Kidney glomerular epithelial cell (primary cell): ENCODE measurements around the gene ADSL.

ENCODE experiments used
- DNase-seq: peaks from one replicate; lab custom pipeline; 2025; lab: John Stamatoyannopoulos, UW

ADSL gene

DNA sequence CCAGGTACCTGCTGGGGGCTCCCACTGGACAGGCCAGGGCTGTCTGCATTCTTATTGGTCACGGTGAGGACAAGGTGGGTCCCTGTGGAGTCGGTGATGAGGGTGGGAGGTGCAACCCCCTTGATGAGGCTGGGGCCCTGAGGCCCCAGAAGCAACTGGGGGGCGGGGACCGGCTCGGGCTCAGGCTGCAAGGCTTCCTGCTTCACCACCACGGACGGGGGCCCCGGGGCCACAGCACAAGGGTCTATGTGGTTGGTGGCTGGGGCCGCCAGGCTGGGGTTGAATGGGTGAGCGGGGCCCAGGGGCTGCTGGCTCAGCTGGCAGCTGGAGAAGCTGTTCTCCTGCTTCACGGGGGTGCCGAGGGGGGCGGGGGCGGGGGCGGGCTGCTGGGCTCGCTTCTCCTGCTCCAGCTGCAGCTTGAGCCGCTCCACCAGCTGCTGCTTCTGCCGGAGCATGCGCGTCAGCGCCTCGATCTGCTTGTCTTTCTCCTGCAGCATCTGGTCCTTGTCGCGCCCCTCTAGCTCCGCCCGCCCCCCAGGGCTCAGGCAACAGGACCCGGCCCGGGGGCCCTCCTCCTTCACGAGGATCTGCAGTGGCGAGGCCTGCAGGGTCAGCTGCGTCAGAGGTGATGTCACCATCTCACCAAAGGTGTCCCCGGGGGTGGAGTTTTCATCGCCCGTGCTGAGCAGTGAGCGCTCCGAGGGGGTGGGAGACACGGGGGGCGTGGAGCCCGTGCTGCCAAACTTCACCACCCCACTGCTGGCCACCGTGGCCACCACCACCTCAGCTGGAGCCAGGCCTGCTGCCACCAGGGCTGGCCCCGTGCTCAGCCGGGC lies 72.3 kb downstream of the ADSL start:
- no peak for DNase-seq

DNA sequence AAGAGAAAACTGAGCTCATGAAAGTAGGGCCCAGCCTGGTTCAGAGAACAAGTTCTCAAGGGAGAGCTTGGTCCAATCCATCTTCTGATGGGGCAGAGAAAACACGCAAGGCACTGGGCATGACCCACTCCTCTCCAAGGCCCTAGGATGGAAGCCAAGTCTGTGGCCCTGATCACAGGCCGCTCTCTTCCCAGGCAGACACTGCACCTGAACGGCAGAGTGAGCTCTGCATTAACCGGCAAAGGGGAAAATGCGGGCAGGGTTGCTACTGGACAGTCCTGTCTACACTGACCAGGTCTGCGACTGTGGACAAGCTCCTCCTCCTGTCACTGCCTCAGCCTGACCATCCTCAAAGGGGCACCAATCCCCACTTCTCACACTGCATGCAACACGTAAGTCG lies 73.4 kb downstream of the ADSL start:
- DNase-seq = no peak

DNA sequence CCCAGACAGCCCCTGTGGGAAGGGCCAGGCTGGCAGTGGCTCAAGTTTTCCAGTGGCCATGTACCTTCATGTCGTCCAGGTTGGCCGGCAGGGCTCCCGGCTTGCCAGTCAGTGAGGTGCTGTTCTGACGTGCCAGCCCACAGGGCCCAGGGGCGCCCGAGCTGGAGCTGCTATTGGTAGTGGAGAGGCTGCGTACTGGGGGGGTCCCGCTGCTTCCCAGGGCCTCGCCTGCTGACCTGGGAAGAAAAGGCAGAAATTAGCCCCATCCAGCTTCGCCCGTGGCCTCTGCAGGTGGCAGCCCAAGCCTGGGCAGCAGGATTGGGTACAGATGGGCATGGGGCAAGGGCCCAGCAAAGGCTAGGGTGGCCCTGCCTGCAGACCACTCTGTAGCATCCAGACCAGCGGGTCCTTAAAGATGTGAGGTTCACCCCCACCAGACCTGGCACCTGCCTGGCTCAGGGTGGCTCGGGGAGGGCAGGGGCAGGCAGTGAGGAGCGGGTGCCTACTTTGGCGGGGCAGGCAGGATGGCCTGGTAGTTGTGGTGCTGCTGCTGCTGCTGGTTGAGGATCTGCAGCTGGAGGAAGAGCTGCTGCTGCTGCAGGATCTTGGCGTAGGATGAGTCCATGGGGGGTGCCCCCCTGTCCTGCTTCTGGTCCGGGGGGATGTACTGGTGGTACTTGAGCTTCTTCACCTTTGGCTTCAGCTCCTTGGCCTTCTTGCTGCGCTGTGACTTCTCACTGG lies 74.2 kb downstream of the ADSL start:
- DNase-seq = no peak

DNA sequence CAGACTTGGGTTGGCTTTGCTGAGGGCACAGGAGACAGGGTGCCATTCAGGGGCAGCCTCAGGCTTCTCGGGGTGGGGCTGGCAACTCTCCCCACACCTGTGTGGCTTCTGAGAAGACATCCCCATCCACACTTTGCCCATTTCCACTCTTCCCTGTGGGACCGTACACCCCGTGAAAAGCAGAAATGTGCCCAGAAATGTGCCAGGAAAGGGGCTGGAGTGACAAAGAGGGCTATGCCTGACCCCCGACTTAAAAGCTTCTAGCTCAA lies 74.7 kb downstream of the ADSL start:
- no peak for DNase-seq

DNA sequence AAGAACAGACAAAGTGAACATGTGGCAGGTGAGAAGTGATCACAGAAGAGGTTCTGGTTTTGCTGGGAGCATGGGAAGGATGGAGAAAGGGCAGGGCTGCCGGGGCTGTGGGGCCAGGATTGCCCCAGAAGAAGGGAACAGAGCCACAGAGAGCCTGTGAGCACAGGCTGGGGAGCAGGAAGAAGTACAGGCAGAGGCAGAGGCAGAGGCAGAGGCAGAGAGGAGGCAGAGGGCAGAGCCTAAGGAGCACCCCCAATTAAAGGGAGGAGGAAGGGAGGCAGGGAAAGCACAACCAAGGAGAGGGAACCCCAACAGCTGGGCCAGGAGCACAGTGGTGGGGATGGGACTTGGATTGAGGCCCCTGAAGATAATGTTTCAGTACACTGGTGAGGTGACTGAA lies 75.6 kb downstream of the ADSL start:
- DNase-seq = no peak

DNA sequence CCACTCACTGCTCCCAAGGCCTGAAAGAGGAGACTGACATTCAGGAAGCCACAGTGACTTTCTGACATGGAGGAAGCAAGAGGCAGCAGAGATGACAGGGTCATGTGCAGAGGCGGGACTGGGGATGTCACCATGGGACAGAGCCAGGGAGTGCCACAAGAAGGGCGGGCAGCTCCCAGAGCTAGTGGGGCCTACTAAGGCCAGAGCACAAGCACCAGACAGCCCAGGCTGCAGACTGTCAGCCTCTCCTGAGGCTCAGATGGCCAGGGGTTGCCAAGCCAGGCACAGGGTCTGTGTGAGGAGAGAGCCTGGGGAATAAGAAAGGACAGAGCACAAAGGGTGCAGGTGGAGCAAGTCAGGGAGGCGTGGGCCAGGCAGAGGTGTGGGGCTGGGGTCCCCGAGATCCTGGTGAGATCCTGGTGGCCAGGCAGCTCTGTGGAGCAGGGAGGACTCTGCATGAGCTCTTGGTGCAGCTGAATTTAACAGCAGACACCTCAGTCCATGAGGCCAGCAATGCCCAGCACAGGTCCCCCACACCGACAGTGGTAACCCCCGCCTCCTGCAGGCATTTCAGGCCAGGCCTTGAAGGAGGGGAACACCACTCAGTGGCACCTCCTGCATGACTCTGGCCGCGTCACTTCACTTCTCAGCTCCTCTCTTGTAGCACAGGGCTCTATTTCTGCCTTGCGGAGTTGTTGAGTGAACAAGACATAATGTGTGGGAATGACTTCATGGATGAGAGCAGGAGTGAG lies 76.4 kb downstream of the ADSL start:
- DNase-seq = no peak

DNA sequence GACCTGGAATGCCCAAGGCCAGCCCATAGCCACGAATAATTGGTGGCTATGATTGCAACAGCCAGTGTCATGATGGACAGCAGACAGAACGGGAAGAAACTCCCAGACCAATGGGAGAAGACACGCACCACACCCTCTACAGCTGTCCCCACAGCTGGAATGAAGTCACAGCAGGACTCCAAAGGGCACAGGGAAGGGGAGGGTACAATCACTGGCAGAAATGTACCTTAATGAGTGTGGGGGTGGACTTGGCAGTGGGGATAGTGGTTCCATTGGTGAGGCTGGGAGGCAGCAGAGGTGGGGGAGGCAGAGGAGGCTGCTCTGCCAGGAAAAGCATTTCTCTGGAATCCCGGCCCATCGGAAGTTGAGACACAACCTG lies 77.0 kb downstream of the ADSL start:
- no peak for DNase-seq

DNA sequence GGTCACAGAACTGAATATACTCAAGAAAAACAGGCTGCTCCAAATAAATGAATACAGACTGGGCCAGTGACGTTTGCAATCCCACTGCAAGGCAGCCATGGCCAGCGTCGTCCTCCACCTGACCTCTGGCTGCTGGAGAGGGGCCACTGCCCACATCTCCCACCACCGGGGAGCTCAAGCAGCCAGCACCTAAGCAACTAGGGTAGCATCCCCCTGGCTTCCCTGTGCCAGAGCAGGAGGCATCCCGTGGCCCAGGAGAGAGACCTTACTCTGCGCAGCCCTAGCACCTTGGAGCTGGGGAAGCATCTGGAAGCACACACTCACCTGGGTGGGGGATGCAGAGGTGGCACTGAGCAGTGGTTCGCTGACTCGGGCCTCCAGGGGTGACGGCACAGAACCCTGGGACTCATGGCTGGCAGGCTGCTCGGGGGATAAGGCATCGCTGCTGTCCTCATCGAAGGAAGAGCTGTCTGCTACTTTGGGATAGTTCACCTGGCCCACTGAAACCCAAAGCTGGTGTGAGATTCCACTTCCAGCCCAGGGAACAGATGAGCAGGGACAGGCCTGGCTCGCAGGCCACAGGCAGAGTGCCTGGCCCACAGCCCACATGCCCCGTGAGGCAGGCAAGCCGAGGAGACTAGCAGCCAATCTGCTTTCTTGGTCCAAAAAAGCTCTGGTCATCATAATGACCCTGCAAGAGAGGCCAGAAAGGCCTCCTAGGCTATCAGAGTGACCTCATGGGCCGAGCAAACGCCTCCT lies 77.8 kb downstream of the ADSL start:
- DNase-seq = no peak

DNA sequence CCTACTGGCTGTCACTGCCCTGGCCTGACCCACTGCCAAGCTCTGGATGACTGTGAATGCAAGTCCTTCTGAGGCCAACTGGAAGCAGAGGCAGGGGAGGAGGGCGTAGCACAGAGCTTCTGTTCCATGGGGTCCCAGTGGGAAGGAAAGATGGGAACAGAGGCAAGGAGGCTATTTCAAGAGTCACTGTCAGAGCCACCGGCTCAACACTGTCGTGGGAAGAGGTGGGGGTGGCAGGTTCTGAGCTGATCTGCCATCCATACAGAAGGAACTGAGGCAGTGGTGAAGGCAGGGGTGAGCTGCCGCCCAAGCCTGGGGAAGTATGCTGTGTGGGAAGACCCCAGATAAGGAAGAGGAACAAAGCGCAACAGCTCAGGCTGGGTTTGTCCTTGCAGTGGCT lies 78.8 kb downstream of the ADSL start:
- DNase-seq = no peak

DNA sequence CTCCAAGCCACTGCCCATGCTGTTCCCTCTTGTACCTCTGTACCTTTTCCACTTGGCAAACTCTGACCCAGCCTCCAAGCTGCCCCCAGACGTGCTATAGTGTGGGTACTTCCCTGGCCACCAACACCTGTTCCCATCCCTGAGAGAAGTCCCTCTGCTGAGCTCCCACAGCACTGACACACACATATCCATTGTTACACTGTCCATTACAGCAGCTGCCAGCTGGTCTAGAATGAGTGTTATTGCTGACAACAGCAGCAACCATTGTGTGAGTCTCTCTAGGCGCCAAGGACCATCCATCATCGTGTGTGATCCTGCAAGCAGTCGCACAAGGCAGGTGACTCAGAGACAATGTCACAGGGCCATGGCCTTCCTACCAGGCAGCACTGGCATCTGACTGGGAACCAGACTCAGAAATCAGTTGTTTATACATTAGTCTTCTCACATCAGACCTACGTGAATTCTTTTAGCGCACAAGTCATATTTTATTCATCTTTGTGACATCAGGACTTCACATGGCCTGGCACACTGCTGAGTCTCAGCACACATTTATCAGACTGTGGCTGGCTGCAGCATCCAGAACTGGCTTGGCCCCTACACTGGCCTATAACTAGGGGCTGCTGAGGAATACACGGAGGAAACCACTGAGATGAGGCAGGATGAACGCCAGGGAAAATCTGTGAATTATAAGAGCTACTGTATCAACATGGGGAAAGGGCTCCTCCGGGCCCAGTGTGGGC lies 80.5 kb downstream of the ADSL start:
- no peak for DNase-seq

DNA sequence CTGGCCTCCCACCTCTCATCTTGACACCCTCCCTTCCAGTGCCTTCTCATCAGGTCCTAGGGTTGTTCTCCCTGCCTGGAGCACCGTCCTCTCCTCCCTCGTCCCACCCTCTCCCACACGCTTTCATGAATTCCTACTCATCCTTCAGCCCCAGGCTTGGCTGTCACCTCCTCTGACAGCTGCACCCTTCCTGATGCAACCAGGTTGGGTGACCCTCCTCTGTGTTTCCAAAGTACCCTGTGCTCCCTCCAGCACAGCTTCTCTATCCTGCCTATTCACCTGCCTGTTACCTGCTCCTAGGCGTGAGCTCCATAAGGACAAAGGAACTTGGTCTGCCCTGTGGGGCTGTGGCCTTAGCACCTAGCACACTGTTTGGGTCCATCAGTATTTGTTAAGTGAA lies 82.5 kb downstream of the ADSL start:
- DNase-seq = no peak

DNA sequence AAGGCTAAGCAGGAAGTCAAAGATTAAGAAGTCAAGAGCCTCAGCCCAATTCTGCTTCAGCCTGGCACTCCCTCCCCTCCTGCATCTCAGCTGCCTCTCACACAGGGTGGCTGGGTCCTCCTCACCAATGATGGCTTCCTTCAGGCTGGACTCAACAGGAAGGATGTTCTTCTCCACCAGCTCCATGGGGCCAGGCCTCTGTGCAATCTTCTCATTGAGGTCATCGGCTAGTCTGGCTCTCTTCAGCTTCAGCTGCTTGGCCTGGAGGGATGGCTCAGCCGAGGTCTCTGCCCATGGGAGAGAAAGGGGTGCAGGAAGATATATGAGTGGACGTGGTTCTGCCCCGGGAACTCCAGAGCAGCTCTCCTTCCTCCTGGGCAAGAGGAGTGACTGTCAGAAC lies 83.2 kb downstream of the ADSL start:
- DNase-seq = no peak

DNA sequence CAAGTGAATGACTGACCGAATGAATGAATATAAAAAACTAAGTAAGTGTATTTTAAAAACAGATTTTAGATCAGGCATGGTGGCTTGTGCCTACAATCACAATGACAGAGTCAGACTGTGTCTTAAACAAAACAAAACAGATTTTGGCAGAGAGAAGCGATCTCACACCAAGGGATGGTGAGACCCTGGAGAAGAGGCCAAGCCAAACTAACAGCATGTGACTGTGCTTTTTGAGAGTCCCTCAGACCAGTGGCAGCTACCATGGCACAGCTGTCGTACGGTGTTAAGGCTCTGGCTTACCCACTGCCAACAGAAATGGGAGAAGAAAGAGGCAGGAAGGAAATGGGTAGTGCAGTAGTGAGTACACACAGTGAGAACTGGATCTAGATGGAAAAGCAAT lies 84.7 kb downstream of the ADSL start:
- DNase-seq = no peak

DNA sequence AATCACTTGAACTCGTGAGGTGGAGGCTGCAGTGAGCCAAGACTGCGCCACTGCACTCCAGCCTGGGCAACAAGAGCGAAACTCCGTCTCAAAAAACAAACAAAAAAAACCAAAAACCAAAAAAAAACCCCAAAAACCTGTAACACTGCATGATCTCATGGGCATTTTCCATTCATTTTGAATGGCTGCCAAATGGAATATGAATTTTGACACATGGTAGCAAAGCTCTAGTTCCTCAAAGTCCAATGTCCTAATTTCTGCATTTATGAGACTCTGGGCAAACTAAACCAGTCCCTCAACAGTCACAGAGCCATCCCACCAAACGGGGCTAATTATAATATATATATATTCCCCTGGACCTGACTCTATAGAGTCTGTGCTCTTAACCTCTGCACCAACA lies 85.9 kb downstream of the ADSL start:
- no peak for DNase-seq

DNA sequence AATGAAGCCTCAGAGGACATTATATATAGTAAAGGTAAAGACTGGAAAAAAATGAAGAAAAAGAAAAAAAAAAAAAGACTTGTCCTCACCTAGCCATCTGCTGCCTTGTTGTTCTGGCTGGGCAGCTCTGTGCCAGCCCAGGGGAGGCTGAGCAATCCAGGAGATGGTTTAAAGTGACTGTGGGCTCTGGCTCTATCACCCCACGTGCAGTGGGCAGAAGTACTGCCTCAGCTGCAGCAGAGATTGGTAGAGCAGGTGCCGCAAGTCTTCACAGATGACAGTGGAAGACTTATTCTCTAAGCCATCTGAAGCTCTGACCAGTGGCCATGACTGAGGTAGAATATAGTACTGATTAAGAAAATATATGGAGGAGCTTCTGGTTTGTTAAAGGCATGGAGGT lies 86.3 kb downstream of the ADSL start:
- no peak for DNase-seq

DNA sequence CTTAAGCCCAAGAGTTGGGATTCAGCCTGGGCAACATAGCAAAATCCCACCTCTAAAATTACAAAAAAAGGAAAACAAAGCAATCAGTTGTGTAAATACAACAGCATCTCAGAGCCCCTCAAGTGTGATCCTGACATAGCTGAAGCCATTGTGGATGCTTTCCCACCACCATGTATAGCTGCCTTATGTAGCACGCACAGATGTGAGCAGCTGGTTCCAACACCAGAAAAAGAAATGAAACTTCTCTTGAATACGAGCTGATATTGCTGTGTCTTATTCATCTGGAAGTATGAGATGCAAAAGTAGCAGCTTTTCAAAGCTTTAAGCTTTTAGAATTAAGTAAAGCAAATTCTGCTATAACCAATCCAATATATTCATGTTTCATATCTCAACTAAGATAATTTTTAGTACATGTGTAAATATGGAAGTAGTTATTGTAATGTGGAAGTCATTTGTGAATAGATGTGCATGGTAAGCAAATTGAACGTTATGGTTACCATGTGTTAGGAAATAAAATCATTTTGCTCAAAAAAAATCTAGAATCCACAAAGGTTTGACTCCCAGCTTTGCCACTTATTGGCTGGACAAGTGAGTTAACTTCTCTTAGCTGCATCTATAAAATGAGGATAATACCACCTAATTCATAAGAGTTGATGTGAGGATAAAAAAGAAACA lies 87.3 kb downstream of the ADSL start:
- DNase-seq = no peak

DNA sequence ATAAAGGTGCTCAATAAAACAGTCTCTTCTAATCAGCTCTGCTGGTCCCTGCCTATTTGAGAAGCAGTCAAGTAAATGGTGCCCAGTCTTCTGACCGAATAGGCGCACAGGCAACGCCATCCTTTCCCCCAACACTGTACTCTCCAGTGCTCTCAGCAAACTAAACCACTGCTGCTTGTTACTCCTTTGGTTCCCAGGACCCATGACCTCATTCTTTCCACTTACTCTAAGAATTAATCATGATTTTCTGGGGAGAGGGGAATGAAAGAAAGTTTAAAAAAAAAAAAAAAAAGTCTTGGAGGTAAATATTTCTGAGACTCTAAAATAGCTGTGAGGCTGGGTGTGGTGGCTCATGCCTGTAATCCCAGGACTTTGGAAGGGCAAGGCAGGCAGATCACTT lies 87.8 kb downstream of the ADSL start:
- DNase-seq = no peak

DNA sequence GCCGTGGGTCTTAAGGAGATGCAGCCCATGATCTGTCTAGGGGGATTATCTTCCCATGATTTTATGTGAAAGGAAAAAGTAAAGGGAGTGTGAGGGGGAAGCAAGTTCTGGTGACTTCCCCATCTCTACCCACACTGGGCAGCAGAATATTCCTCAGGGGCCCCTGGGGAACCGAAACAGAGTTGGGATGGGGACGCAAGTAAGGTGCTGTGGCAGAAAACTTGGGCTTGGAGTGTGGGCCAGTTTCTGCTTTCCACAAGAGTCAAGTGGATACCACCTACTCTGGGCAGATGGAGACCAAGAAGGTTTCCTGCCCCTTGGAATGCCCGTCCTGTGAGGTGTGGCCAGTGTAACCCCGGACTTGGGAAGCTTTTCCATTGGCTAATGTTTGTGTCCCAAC lies 88.4 kb downstream of the ADSL start:
- DNase-seq = no peak

DNA sequence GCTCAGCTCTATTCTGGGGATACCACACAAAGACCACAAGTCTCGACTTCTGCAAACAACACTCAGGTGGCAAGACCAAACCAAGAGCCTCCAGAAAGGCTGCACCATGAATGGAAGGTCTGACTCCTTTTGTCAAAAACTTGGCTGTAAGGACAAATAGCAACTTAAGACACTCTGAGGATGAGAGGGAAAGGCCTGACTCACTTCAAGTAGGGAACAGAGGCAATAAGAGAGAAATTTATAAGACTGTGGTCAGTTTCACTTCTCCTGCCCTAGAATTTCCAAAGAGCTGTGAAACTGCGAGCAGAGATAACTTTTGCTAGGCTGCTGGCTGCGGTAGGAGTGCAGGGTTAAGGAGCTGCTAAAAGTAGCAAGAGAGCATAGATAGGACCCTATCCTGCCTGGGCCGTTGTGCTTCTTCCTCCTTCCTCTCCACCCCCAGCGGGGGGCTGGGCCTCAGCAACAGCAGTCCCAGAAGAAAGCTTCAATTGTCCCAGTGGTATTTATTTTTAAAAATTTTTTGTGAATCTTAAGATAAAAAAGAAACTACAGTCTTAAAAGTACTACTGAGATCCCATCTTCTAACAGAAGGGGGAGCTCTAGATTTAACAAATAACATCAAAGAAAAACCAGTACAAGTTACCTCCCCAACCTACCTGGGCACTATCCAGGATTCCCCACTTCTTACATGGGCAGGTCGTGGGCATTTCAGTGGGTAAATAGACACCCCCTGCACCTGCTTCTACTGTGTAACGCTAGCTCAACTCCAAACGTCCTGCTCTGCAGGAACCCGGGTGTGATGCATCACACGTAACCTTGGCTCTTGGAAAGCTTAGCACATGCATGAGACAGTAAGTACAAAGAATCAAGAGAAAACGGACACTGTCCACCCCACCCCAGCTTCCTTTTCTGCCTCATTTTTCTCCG lies 90.5 kb downstream of the ADSL start:
- peak; percentile 20 for DNase-seq
